Measurements from ENCODE around the gene POLR1G. TPM values are rescaled to one million over a fixed set of nuclear protein-coding genes. Genes with fewer than 3 reads are reported as not detected.

POLR1G gene
- total and polyA plus RNA-seq, 9 of the 15 experiments (the other 6 are each of a cell fraction or from before 2014, with no cell fraction given), result 3.0 to 50.1 (median 27.4) TPM

GRCh38 chr19:45442778-45443461, 36.5 kb downstream of the POLR1G start (continued):
- TF ChIP-seq BCLAF1 (IDR thresholded peaks at IDR 0.05; ENCODE audit: borderline replicate concordance in 1 of 2, control insufficient read depth in 1 of 2, low read depth in 2 of 2, low read length in 1 of 2), result no peak
- TF ChIP-seq, protein P1, sequence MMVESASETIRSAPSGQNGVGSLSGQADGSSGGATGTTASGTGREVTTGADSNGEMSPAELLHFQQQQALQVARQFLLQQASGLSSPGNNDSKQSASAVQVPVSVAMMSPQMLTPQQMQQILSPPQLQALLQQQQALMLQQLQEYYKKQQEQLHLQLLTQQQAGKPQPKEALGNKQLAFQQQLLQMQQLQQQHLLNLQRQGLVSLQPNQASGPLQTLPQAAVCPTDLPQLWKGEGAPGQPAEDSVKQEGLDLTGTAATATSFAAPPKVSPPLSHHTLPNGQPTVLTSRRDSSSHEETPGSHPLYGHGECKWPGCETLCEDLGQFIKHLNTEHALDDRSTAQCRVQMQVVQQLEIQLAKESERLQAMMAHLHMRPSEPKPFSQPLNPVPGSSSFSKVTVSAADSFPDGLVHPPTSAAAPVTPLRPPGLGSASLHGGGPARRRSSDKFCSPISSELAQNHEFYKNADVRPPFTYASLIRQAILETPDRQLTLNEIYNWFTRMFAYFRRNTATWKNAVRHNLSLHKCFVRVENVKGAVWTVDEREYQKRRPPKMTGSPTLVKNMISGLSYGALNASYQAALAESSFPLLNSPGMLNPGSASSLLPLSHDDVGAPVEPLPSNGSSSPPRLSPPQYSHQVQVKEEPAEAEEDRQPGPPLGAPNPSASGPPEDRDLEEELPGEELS (CRISPR knock-in tag; IDR thresholded peaks at IDR 0.05; ENCODE audit: borderline replicate concordance), result no peak
- TF ChIP-seq ATF1 (CRISPR knock-in tag; IDR thresholded peaks at IDR 0.05), result no peak
- no peak for TF ChIP-seq ATF1 (tag; IDR thresholded peaks at IDR 0.05)
- TF ChIP-seq, protein P2, sequence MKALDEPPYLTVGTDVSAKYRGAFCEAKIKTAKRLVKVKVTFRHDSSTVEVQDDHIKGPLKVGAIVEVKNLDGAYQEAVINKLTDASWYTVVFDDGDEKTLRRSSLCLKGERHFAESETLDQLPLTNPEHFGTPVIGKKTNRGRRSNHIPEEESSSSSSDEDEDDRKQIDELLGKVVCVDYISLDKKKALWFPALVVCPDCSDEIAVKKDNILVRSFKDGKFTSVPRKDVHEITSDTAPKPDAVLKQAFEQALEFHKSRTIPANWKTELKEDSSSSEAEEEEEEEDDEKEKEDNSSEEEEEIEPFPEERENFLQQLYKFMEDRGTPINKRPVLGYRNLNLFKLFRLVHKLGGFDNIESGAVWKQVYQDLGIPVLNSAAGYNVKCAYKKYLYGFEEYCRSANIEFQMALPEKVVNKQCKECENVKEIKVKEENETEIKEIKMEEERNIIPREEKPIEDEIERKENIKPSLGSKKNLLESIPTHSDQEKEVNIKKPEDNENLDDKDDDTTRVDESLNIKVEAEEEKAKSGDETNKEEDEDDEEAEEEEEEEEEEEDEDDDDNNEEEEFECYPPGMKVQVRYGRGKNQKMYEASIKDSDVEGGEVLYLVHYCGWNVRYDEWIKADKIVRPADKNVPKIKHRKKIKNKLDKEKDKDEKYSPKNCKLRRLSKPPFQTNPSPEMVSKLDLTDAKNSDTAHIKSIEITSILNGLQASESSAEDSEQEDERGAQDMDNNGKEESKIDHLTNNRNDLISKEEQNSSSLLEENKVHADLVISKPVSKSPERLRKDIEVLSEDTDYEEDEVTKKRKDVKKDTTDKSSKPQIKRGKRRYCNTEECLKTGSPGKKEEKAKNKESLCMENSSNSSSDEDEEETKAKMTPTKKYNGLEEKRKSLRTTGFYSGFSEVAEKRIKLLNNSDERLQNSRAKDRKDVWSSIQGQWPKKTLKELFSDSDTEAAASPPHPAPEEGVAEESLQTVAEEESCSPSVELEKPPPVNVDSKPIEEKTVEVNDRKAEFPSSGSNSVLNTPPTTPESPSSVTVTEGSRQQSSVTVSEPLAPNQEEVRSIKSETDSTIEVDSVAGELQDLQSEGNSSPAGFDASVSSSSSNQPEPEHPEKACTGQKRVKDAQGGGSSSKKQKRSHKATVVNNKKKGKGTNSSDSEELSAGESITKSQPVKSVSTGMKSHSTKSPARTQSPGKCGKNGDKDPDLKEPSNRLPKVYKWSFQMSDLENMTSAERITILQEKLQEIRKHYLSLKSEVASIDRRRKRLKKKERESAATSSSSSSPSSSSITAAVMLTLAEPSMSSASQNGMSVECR (CRISPR knock-in tag; IDR thresholded peaks at IDR 0.05), result peak; percentile 68; the same call in 1 of the 2 replicates
- TF ChIP-seq MTA3 (IDR thresholded peaks at IDR 0.05; ENCODE audit: borderline replicate concordance), result peak; percentile 93
- TF ChIP-seq NFYB (IDR thresholded peaks at IDR 0.05; ENCODE audit: extremely low read depth, insufficient read length), result no peak
- TF ChIP-seq ZNF274 (IDR thresholded peaks at IDR 0.05; ENCODE audit: borderline replicate concordance, low read depth, low read length), result no peak
- TF ChIP-seq CLOCK (CRISPR knock-in tag; IDR thresholded peaks at IDR 0.05; ENCODE audit: borderline replicate concordance), result no peak
- peak; percentile 58 for TF ChIP-seq NCOA4 (IDR thresholded peaks at IDR 0.05; ENCODE audit: partially characterized antibody)
- TF ChIP-seq LCOR (CRISPR knock-in tag; IDR thresholded peaks at IDR 0.05), result no peak
- no peak for TF ChIP-seq TRIM24 (IDR thresholded peaks at IDR 0.05)
- TF ChIP-seq CSDE1 (IDR thresholded peaks at IDR 0.05), result no peak
- TF ChIP-seq ETV6 (IDR thresholded peaks at IDR 0.05; ENCODE audit: borderline replicate concordance in 1 of 2, low read depth in 2 of 2, low read length in 1 of 2), result peak in 1 of 2 experiments; percentile 75; a peak in 3 of 4 replicates
- TF ChIP-seq ETV6 (CRISPR knock-in tag; IDR thresholded peaks at IDR 0.05; ENCODE audit: borderline replicate concordance), result 0 out of 2 replicates have a peak, but pooled peaks have one; percentile 67

Data from K562 (cell line).